Gastrocnemius medialis (tissue), 4 donors: ENCODE results near the gene PRKCD. TPM values are rescaled to one million over a fixed set of nuclear protein-coding genes. Genes with fewer than 3 reads are reported as not detected.

Experiments used
- ATAC-seq, 2 donors: fragments of 150-250 bp; one replicate each; pipeline ENCODE4 v1.9.1; 2016
- DNase-seq, 2 donors: peaks; one replicate each; pipeline ENCODE4 v3.0.0-alpha.2; 2019
- H3K27ac ChIP-seq, 4 donors: fragments of 200-600 bp; sonication (generic); 1 replicate in 1 of 4; 2 replicates in 3 of 4; pipeline ENCODE4 v1.5.1; 2016 to 2018; ENCODE audit warnings: mild to moderate bottlenecking in 2 of 4, moderate library complexity in 1 of 4
- H3K27me3 ChIP-seq, 3 donors: fragments of 200-600 bp; sonication (generic) in 2 of 3; 1 replicate in 1 of 3; 2 replicates in 2 of 3; pipeline versions ENCODE4 v1.5.1 to v1.6.0; 2016 to 2019; ENCODE audit warnings: mild to moderate bottlenecking in 1 of 3, moderate library complexity in 1 of 3
- H3K36me3 ChIP-seq, 2 donors: fragments of 200-600 bp; sonication (generic) in 1 of 2; one replicate each; pipeline ENCODE4 v1.5.1; 2017 to 2018
- H3K4me1 ChIP-seq, 2 donors: fragments of 200-600 bp; sonication (generic) in 1 of 2; one replicate each; pipeline ENCODE4 v1.5.1; 2016 to 2017; ENCODE audit warnings: mild to moderate bottlenecking in 2 of 2
- H3K4me3 ChIP-seq, 4 donors: fragments of 200-600 bp; sonication (generic) in 3 of 4; 1 replicate in 1 of 4; 2 replicates in 3 of 4; pipeline ENCODE4 v1.5.1; 2016 to 2019; ENCODE audit warnings: mild to moderate bottlenecking in 2 of 4
- H3K9me3 ChIP-seq, 3 donors: fragments of 200-600 bp; sonication (generic) in 2 of 3; 1 replicate in 1 of 3; 2 replicates in 2 of 3; pipeline ENCODE4 v1.5.1; 2016 to 2019
- CTCF ChIP-seq, 5 experiments: fragments of 450-650 bp in 3 of 5; fragments of 200-600 bp in 2 of 5; sonication (generic) in 2 of 5; IDR thresholded peaks in 4 of 5; conservative IDR thresholded peaks in 1 of 5; 1 replicate in 4 of 5; 2 replicates in 1 of 5; pipeline ENCODE4 v1.5.1; 2016 to 2019; ENCODE audit warnings: antibody characterized with exemption in 5 of 5, mild to moderate bottlenecking in 3 of 5, moderate library complexity in 3 of 5
- POLR2A ChIP-seq, 2 donors: fragments of 450-650 bp; IDR thresholded peaks; one replicate each; pipeline ENCODE4 v1.6.1; 2017; ENCODE audit warnings: antibody characterized with exemption in 2 of 2, mild to moderate bottlenecking in 2 of 2, moderate library complexity in 2 of 2
- in situ Hi-C, 4 donors: fragments of 200-750 bp; cut with MboI; loops; one replicate each; pipeline versions ENCODE4 v1.15.0 to v1.8.0; 2017; ENCODE audit warnings: low sequenced_read_pairs in 4 of 4
- intact Hi-C: fragments of 100-400 bp; cut with DNase I; formaldehyde crosslinking; loops from one replicate; pipeline ENCODE4 v1.15.1; 2023; ENCODE audit warnings: low total_unique reads
- total RNA-seq, 4 donors: library from RNA; depleted of rRNA; stranded (reverse); fragments of >200 nt; gene quantifications; one replicate each; pipeline versions ENCODE4 v1.1.0 to v1.2.3, GENCODE V29; 2016

PRKCD gene
- total RNA-seq, 4 donors from 2014 or later: 2.1 to 5.9 (median 3.4) TPM

- TF ChIP-seq POLR2A (IDR thresholded peaks at IDR 0.05): no peak
- no peak for TF ChIP-seq CTCF (IDR thresholded peaks at IDR 0.05 in 4 of 5, conservative IDR thresholded peaks at IDR 0.05 in 1 of 5)
- no peak overlapping the region for H3K27ac ChIP-seq
- intact Hi-C loops: no loop called here
- no peaks in the 10 kb centered on the region for H3K9me3 ChIP-seq
- DNase-seq (no peak), ATAC-seq (no peak)
- H3K4me3 ChIP-seq: no peak overlapping the region
- no peaks in the 10 kb centered on the region for H3K36me3 ChIP-seq
- in situ Hi-C loops: loop anchor here in 3 of 4 donors (5.0 kb wide), 1 partner anchor 86 kb away; no protein-coding TSS in a partner anchor
- H3K4me1 ChIP-seq: peaks cover 13% of the 10 kb centered on the region in 2 donors
- no peaks in the 10 kb centered on the region for H3K27me3 ChIP-seq
Observed at GRCh38 chr3:53198256-53198977, 37.4 kb downstream of the PRKCD start.

- no peaks in the 10 kb centered on the region for H3K9me3 ChIP-seq
- in situ Hi-C loops: loop anchor here in 3 of 4 donors (5.0 kb wide), 1 partner anchor 87 kb away; no protein-coding TSS in a partner anchor
- no peaks in the 10 kb centered on the region for H3K27me3 ChIP-seq
- no peaks in the 10 kb centered on the region for H3K36me3 ChIP-seq
- H3K4me3 ChIP-seq: no peak overlapping the region
- ATAC-seq: no peak
- intact Hi-C loops: no loop called here
- TF ChIP-seq POLR2A (IDR thresholded peaks at IDR 0.05) (no peak), CTCF (IDR thresholded peaks at IDR 0.05 in 4 of 5, conservative IDR thresholded peaks at IDR 0.05 in 1 of 5) (no peak)
- H3K27ac ChIP-seq: no peak overlapping the region
- H3K4me1 ChIP-seq: peaks cover 8% of the 10 kb centered on the region in 2 donors
- no peak for DNase-seq
Observed at GRCh38 chr3:53198996-53199395, 38.0 kb downstream of the PRKCD start.

- in situ Hi-C loops (loop anchor here (5.0 kb wide), 1 partner anchor 88 kb away; no protein-coding TSS in a partner anchor), intact Hi-C loops (no loop called here)
- TF ChIP-seq CTCF (IDR thresholded peaks at IDR 0.05 in 4 of 5, conservative IDR thresholded peaks at IDR 0.05 in 1 of 5) (no peak), POLR2A (IDR thresholded peaks at IDR 0.05) (no peak)
Observed at GRCh38 chr3:53199834-53200233, 38.8 kb downstream of the PRKCD start.

GRCh38 chr3:53200501-53201498 is 39.8 kb downstream of the PRKCD start:
- Histone ChIP-seq H3K27ac (no peak overlapping the region), H3K4me3 (no peak overlapping the region), H3K27me3 (no peaks in the 10 kb centered on the region), H3K36me3 (no peaks in the 10 kb centered on the region), H3K4me1 (no peaks in the 10 kb centered on the region), H3K9me3 (no peaks in the 10 kb centered on the region)
- ATAC-seq (no peak), DNase-seq (no peak)
- intact Hi-C loops (no loop called here), in situ Hi-C loops (loop anchor here in 1 of 4 donors (5.0 kb wide), 1 partner anchor 88 kb away; no protein-coding TSS in a partner anchor)
- TF ChIP-seq CTCF (IDR thresholded peaks at IDR 0.05 in 4 of 5, conservative IDR thresholded peaks at IDR 0.05 in 1 of 5): no peak
- TF ChIP-seq POLR2A (IDR thresholded peaks at IDR 0.05): no peak

More at GRCh38 chr3:53199834-53200233, 38.8 kb downstream of the PRKCD start:
- no peaks in the 10 kb centered on the region for H3K36me3 ChIP-seq
- H3K9me3 ChIP-seq: no peaks in the 10 kb centered on the region
- no peak overlapping the region for H3K4me3 ChIP-seq
- H3K27ac ChIP-seq: no peak overlapping the region
- H3K27me3 ChIP-seq: no peaks in the 10 kb centered on the region
- H3K4me1 ChIP-seq: no peaks in the 10 kb centered on the region
- no peak for ATAC-seq
- no peak for DNase-seq
